ENCODE results near the gene FITM1. TPM values are rescaled to one million over a fixed set of nuclear protein-coding genes. Genes with fewer than 3 reads are reported as not detected.

Gene FITM1
- total RNA-seq, 2 donors from 2014 or later = 2.0 TPM; not detected in 1

GRCh38 chr14:24137529-24138395 lies 7.3 kb downstream of the FITM1 start:
- TF ChIP-seq POLR2AphosphoS5 (IDR thresholded peaks at IDR 0.05) (no peak), POLR2A (IDR thresholded peaks at IDR 0.05) (no peak)
- TF ChIP-seq, protein P1, sequence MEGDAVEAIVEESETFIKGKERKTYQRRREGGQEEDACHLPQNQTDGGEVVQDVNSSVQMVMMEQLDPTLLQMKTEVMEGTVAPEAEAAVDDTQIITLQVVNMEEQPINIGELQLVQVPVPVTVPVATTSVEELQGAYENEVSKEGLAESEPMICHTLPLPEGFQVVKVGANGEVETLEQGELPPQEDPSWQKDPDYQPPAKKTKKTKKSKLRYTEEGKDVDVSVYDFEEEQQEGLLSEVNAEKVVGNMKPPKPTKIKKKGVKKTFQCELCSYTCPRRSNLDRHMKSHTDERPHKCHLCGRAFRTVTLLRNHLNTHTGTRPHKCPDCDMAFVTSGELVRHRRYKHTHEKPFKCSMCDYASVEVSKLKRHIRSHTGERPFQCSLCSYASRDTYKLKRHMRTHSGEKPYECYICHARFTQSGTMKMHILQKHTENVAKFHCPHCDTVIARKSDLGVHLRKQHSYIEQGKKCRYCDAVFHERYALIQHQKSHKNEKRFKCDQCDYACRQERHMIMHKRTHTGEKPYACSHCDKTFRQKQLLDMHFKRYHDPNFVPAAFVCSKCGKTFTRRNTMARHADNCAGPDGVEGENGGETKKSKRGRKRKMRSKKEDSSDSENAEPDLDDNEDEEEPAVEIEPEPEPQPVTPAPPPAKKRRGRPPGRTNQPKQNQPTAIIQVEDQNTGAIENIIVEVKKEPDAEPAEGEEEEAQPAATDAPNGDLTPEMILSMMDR (IDR thresholded peaks at IDR 0.05) = no peak
- no peak overlapping the region for H3K4me3 ChIP-seq
- H3K27ac ChIP-seq = peak overlapping the region in 1 of 2 donors; percentile 93
- no peak for DNase-seq (ENCODE audit: low spot score)
- no peaks in the 10 kb centered on the region for H3K27me3 ChIP-seq (replicated peaks; ENCODE audit: insufficient read depth)
- peaks cover 8% of the 10 kb centered on the region for H3K4me1 ChIP-seq (replicated peaks)
- WGBS = 83% methylated on average over 8 of the region's 8 CpGs
- peaks cover 3% of the 10 kb centered on the region in 2 donors for H3K36me3 ChIP-seq
- intact Hi-C loops (cut with DNase I) = no loop called here
- H3K9me3 ChIP-seq = no peaks in the 10 kb centered on the region

DNA sequence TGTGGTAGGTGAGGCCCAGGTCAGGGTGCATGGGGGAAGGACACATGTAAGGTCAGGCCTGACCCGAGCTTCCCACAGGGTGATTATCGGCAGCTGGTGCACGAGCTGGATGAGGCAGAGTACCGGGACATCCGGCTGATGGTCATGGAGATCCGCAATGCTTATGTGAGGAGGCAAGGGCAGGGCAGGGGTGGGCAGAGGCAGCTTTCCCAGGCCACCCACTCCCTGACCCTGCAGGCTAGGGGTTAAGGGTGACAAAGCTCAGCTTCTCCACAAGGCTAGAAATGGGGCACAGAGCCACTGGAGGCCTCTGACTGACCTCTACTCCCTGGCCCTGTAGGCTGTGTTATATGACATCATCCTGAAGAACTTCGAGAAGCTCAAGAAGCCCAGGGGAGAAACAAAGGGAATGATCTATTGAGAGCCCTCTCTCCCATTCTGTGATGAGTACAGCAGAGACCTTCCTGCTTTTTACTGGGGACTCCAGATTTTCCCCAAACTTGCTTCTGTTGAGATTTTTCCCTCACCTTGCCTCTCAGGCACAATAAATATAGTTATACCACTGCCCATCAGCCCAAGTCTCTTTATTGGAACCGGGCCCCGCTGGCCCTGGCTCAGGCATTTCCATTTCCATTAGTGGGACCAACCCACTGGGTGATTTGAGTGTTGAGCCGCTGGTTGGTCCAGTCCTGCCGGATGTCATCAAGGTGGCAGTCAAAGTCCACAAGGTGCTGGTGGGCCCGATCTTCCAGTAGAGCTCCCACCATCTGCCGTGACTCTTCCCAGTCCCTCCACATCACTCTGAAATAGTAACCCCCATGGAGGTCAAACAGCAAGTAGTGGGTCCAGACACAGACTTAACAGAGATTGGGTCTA lies 8.2 kb downstream of the FITM1 start:
- Histone ChIP-seq H3K36me3 (peaks cover 3% of the 10 kb centered on the region in 2 donors), H3K4me1 (replicated peaks) (peaks cover 8% of the 10 kb centered on the region), H3K4me3 (no peak overlapping the region), H3K27ac (no peak overlapping the region), H3K27me3 (replicated peaks; ENCODE audit: insufficient read depth) (no peaks in the 10 kb centered on the region), H3K9me3 (no peaks in the 10 kb centered on the region)
- DNase-seq (ENCODE audit: low spot score) = no peak
- 77% methylated on average over 13 of the region's 13 CpGs for WGBS
- TF ChIP-seq, protein P1 (IDR thresholded peaks at IDR 0.05) = no peak
- TF ChIP-seq POLR2A (IDR thresholded peaks at IDR 0.05) (no peak), POLR2AphosphoS5 (IDR thresholded peaks at IDR 0.05) (no peak)
- intact Hi-C loops (cut with DNase I) = no loop called here

- TF ChIP-seq POLR2AphosphoS5 (IDR thresholded peaks at IDR 0.05) (no peak), POLR2A (IDR thresholded peaks at IDR 0.05) (no peak)
- TF ChIP-seq, protein P1 (IDR thresholded peaks at IDR 0.05) = no peak
- intact Hi-C loops (cut with DNase I) = no loop called here
- no peak for DNase-seq (ENCODE audit: low spot score)
- 79% methylated on average over 9 of the region's 9 CpGs for WGBS
- Histone ChIP-seq H3K27me3 (replicated peaks; ENCODE audit: insufficient read depth) (no peaks in the 10 kb centered on the region), H3K4me1 (replicated peaks) (peaks cover 8% of the 10 kb centered on the region), H3K9me3 (no peaks in the 10 kb centered on the region), H3K27ac (no peak overlapping the region), H3K4me3 (no peak overlapping the region), H3K36me3 (peaks cover 3% of the 10 kb centered on the region in 2 donors)
Observed at GRCh38 chr14:24139272-24139934, 8.9 kb downstream of the FITM1 start.

GRCh38 chr14:24141097-24141880 lies 10.8 kb downstream of the FITM1 start, which contains the start of gene EMC9:
Gene EMC9, minus strand, starts transcription at chr14:24141591. Its CDS starts 287 bp downstream, at chr14:24141304.
- peak; percentile 98 for TF ChIP-seq POLR2AphosphoS5 (IDR thresholded peaks at IDR 0.05)
- peak; percentile 94 for TF ChIP-seq POLR2A (IDR thresholded peaks at IDR 0.05)
- TF ChIP-seq, protein P1 (IDR thresholded peaks at IDR 0.05) = peak; percentile 33 to 95 (median 63)
- H3K4me1 ChIP-seq (replicated peaks) = peaks cover 13% of the 10 kb centered on the region
- WGBS = under 1% methylated on average over 65 of the region's 65 CpGs
- H3K27ac ChIP-seq = peak within 1 kb of the TSS; percentile 91 to 95
- H3K27me3 ChIP-seq (replicated peaks; ENCODE audit: insufficient read depth) = no peaks in the 10 kb centered on the region
- intact Hi-C loops (cut with DNase I) = loop anchor here (2.0 kb wide), 1 partner anchor 26 kb away; the partner anchor contains the start of genes DCAF11 and NRL
- no peaks in the 10 kb centered on the region for H3K9me3 ChIP-seq
- H3K36me3 ChIP-seq = peaks cover 3% of the 10 kb centered on the region in 2 donors
- H3K4me3 ChIP-seq = peak within 1 kb of the TSS; percentile 54 to 88
- peak; percentile 100 for DNase-seq (ENCODE audit: low spot score)
